H9 (cell line): ENCODE measurements around the gene NGB. TPM values are rescaled to one million over a fixed set of nuclear protein-coding genes. Genes with fewer than 3 reads are reported as not detected.

ENCODE experiments used
- DNase-seq: peaks from one replicate; pipeline ENCODE4 v3.0.0-alpha.2; 2017
- H2AFZ ChIP-seq: one replicate; pipeline ENCODE4 v1.6.1; 2013; ENCODE audit warnings: mild to moderate bottlenecking, low read length, control low read depth, moderate library complexity
- H2AK5ac ChIP-seq: 2 replicates; pipeline ENCODE4 v1.6.1; 2013; ENCODE audit warnings: low read length, control low read depth, mixed read lengths; ENCODE audit not compliant: insufficient read length
- H2BK120ac ChIP-seq: one replicate; pipeline ENCODE4 v1.6.1; 2013; ENCODE audit warnings: low read depth, mild to moderate bottlenecking, low read length, control low read depth, inconsistent platforms; ENCODE audit not compliant: poor library complexity, severe bottlenecking
- H2BK12ac ChIP-seq: 2 replicates; pipeline ENCODE4 v1.6.1; 2013; ENCODE audit warnings: low read length, control low read depth, mixed read lengths, low read depth; ENCODE audit not compliant: insufficient read length
- H2BK15ac ChIP-seq: 2 replicates; pipeline ENCODE4 v1.6.1; 2013; ENCODE audit warnings: low read depth, low read length, control low read depth
- H2BK20ac ChIP-seq: one replicate; pipeline ENCODE4 v1.6.1; 2013; ENCODE audit warnings: low read depth, mild to moderate bottlenecking, low read length, control low read depth, inconsistent platforms; ENCODE audit not compliant: poor library complexity, severe bottlenecking
- H2BK5ac ChIP-seq: 2 replicates; pipeline ENCODE4 v1.6.1; 2013; ENCODE audit warnings: low read length, control low read depth, mixed read lengths; ENCODE audit not compliant: insufficient read length
- H3K14ac ChIP-seq: 2 replicates; pipeline ENCODE4 v1.6.1; 2013; ENCODE audit warnings: low read length, control low read depth; ENCODE audit not compliant: insufficient read depth
- H3K18ac ChIP-seq: 2 replicates; pipeline ENCODE4 v1.6.1; 2013; ENCODE audit warnings: low read depth, mild to moderate bottlenecking, mixed read lengths, low read length, control low read depth; ENCODE audit not compliant: insufficient read length
- H3K23ac ChIP-seq: 2 replicates; pipeline ENCODE4 v1.6.1; 2013; ENCODE audit warnings: low read length, control low read depth, mixed read lengths, low read depth; ENCODE audit not compliant: insufficient read length
- H3K23me2 ChIP-seq: 2 replicates; pipeline ENCODE4 v1.6.1; 2013; ENCODE audit warnings: low read depth, mild to moderate bottlenecking, mixed read lengths, low read length, control low read depth; ENCODE audit not compliant: insufficient read length, poor library complexity, severe bottlenecking
- H3K27ac ChIP-seq: 2 replicates; pipeline ENCODE4 v1.5.1; 2013; ENCODE audit warnings: low read length, control low read depth, mixed read lengths, low read depth; ENCODE audit not compliant: insufficient read length
- H3K27me3 ChIP-seq: 2 replicates; pipeline ENCODE4 v1.6.1; 2013; ENCODE audit warnings: low read length, control low read depth, inconsistent platforms; ENCODE audit not compliant: insufficient read depth
- H3K4ac ChIP-seq: 2 replicates; pipeline ENCODE4 v1.6.1; 2013; ENCODE audit warnings: low read depth, mild to moderate bottlenecking, control low read depth, inconsistent platforms, low read length, moderate library complexity
- H3K4me1 ChIP-seq: 2 replicates; pipeline ENCODE4 v1.6.1; 2013; ENCODE audit warnings: low read length, control low read depth, inconsistent platforms; ENCODE audit not compliant: insufficient read depth
- H3K4me2 ChIP-seq: 2 replicates; pipeline ENCODE4 v1.6.1; 2013; ENCODE audit warnings: low read length, control low read depth, mixed read lengths; ENCODE audit not compliant: insufficient read length, insufficient read depth
- H3K56ac ChIP-seq: 2 replicates; pipeline ENCODE4 v1.6.1; 2013; ENCODE audit warnings: low read depth, mild to moderate bottlenecking, mixed read lengths, low read length, control low read depth; ENCODE audit not compliant: insufficient read length
- H3K79me1 ChIP-seq: 2 replicates; pipeline ENCODE4 v1.6.1; 2013; ENCODE audit warnings: low read depth, mild to moderate bottlenecking, moderate library complexity, low read length, control low read depth, inconsistent platforms; ENCODE audit not compliant: insufficient read depth, poor library complexity, severe bottlenecking
- H3K79me2 ChIP-seq: 2 replicates; pipeline ENCODE4 v1.6.1; 2013; ENCODE audit warnings: low read length, control low read depth, inconsistent platforms; ENCODE audit not compliant: insufficient read depth
- H3K9ac ChIP-seq: 2 replicates; pipeline ENCODE4 v1.6.1; 2013; ENCODE audit warnings: low read length, control low read depth, mixed read lengths; ENCODE audit not compliant: insufficient read length; ENCODE audit errors: extremely low read depth
- H3K9me3 ChIP-seq: one replicate; pipeline ENCODE4 v1.6.1; 2013; ENCODE audit warnings: low read depth, low read length, inconsistent platforms; ENCODE audit not compliant: control insufficient read depth
- H3T11ph ChIP-seq: one replicate; pipeline ENCODE4 v1.6.1; 2013; ENCODE audit warnings: mild to moderate bottlenecking, low read length, control low read depth, inconsistent platforms
- H4K20me1 ChIP-seq: one replicate; pipeline ENCODE4 v1.6.1; 2013; ENCODE audit not compliant: control insufficient read depth, insufficient read length, insufficient read depth
- H4K5ac ChIP-seq: 2 replicates; pipeline ENCODE4 v1.6.1; 2013; ENCODE audit warnings: low read depth, mild to moderate bottlenecking, mixed read lengths, low read length, control low read depth; ENCODE audit not compliant: insufficient read length
- H4K8ac ChIP-seq: replicated peaks from 2 replicates; pipeline ENCODE4 v1.6.1; 2013; ENCODE audit warnings: low read length, control low read depth, mixed read lengths, low read depth; ENCODE audit not compliant: insufficient read length
- H4K91ac ChIP-seq: 2 replicates; pipeline ENCODE4 v1.6.1; 2013; ENCODE audit warnings: low read depth, mild to moderate bottlenecking, moderate library complexity, mixed read lengths, low read length, control low read depth; ENCODE audit not compliant: insufficient read length
- H3K27ac Mint-ChIP-seq, 3 experiments: 2 replicates in 2 of 3; 3 replicates in 1 of 3; pipeline ENCODE4 v1.8.0; 2020 to 2021; ENCODE audit warnings: mixed read lengths in 3 of 3, mild to moderate bottlenecking in 1 of 3, moderate library complexity in 1 of 3
- H3K27me3 Mint-ChIP-seq: 2 replicates; pipeline ENCODE4 v1.8.0; 2021; ENCODE audit warnings: low read depth, mild to moderate bottlenecking, moderate library complexity, mixed read lengths
- H3K36me3 Mint-ChIP-seq, 3 experiments: 2 replicates in 2 of 3; 3 replicates in 1 of 3; pipeline ENCODE4 v1.8.0; 2020 to 2021; ENCODE audit warnings: low read depth in 3 of 3, mixed read lengths in 3 of 3; ENCODE audit not compliant: insufficient read depth in 1 of 3
- H3K4me1 Mint-ChIP-seq, 2 experiments: 2 replicates each; pipeline ENCODE4 v1.8.0; 2020; ENCODE audit warnings: mixed read lengths in 2 of 2
- H3K4me3 Mint-ChIP-seq, 2 experiments: 2 replicates in 1 of 2; 3 replicates in 1 of 2; pipeline ENCODE4 v1.8.0; 2020 to 2021; ENCODE audit warnings: mild to moderate bottlenecking in 2 of 2, mixed read lengths in 2 of 2, moderate library complexity in 1 of 2
- H3K9me3 Mint-ChIP-seq, 2 experiments: 2 replicates in 1 of 2; 3 replicates in 1 of 2; pipeline ENCODE4 v1.8.0; 2020; ENCODE audit warnings: mild to moderate bottlenecking in 2 of 2, mixed read lengths in 2 of 2, moderate library complexity in 1 of 2
- WGBS: extraction: QIAGEN DNeasy Blood & Tissue Kit; methylation state at CpG from one replicate; pipeline ENCODE4 v1.1.7; 2013; ENCODE audit warnings: missing lambda C conversion rate, low lambda C conversion rate, mixed read lengths; ENCODE audit not compliant: insufficient read length; ENCODE audit errors: extremely low coverage; 5-methylcytosine and 5-hydroxymethylcytosine counted together
- total RNA-seq: library from RNA; stranded (reverse); gene quantifications from 2 replicates; pipeline ENCODE4 v1.2.1, GENCODE V29; 2021
- TF ChIP-seq, protein P1 (sequence below): fragments of 200-600 bp; sonication (generic); conservative IDR thresholded peaks from 3 replicates; pipeline ENCODE4 v1.8.0; 2021; ENCODE audit warnings: antibody characterized with exemption, mild to moderate bottlenecking

The NGB gene
- total RNA-seq, 1 experiment from 2014 or later: 0.26 TPM

DNA sequence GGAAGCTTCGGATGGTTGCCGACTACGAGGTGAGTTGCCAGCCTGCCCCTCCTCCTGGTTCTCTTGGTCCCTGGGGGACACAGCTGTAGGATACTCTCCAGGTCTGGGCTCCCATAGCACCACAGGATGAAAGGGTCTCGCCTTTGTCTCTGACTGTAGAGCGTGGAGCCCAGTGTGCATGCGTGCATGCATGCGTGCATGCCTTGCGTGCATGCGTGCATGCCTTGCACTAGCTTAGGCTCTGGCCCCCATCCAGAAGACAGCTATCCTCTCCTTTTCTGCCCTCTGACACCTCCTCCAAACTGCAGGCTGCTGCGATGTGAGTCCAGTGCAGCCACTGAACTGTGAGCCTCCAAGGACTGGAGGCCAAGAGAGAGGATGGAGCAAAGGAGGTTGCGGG lies 19.1 kb downstream of the NGB start:
- no peaks in the 10 kb centered on the region for H3K4me1 Mint-ChIP-seq
- Histone ChIP-seq H3T11ph (no peak overlapping the region), H3K79me1 (no peaks in the 10 kb centered on the region), H3K23ac (no peak overlapping the region), H3K18ac (no peak overlapping the region), H4K20me1 (no peaks in the 10 kb centered on the region), H2AFZ (no peak overlapping the region), H3K4me2 (no peak overlapping the region), H2BK120ac (no peak overlapping the region), H4K5ac (no peak overlapping the region), H2BK20ac (no peak overlapping the region), H4K91ac (no peak overlapping the region), H3K79me2 (no peaks in the 10 kb centered on the region), H3K14ac (no peak overlapping the region), H2BK5ac (no peak overlapping the region), H2BK12ac (no peak overlapping the region), H3K4me1 (no peaks in the 10 kb centered on the region), H3K56ac (no peak overlapping the region), H3K4ac (no peak overlapping the region), H2AK5ac (no peak overlapping the region), H3K27ac (no peak overlapping the region), H3K9me3 (no peaks in the 10 kb centered on the region), H3K23me2 (no peaks in the 10 kb centered on the region), H4K8ac (no peak overlapping the region), H2BK15ac (no peak overlapping the region), H3K27me3 (no peaks in the 10 kb centered on the region), H3K9ac (no peak overlapping the region)
- TF ChIP-seq, protein P1, sequence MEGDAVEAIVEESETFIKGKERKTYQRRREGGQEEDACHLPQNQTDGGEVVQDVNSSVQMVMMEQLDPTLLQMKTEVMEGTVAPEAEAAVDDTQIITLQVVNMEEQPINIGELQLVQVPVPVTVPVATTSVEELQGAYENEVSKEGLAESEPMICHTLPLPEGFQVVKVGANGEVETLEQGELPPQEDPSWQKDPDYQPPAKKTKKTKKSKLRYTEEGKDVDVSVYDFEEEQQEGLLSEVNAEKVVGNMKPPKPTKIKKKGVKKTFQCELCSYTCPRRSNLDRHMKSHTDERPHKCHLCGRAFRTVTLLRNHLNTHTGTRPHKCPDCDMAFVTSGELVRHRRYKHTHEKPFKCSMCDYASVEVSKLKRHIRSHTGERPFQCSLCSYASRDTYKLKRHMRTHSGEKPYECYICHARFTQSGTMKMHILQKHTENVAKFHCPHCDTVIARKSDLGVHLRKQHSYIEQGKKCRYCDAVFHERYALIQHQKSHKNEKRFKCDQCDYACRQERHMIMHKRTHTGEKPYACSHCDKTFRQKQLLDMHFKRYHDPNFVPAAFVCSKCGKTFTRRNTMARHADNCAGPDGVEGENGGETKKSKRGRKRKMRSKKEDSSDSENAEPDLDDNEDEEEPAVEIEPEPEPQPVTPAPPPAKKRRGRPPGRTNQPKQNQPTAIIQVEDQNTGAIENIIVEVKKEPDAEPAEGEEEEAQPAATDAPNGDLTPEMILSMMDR: no peak
- H3K27me3 Mint-ChIP-seq: no peaks in the 10 kb centered on the region
- no peaks in the 10 kb centered on the region for H3K36me3 Mint-ChIP-seq
- no CpG with 5 or more reads among the region's 11 CpGs for WGBS
- H3K27ac Mint-ChIP-seq: no peak overlapping the region
- DNase-seq: no peak
- H3K4me3 Mint-ChIP-seq: no peak overlapping the region
- no peaks in the 10 kb centered on the region for H3K9me3 Mint-ChIP-seq
